SH-SY5Y (cell line): Measurements from ENCODE around the gene NDUFA8.

Experiments used
- GATA2 ChIP-seq: IDR thresholded peaks from 2 replicates; pipeline ENCODE4 v1.6.1; 2011; ENCODE audit warnings: mild to moderate bottlenecking, low read depth, low read length
- GATA3 ChIP-seq: IDR thresholded peaks from 2 replicates; pipeline ENCODE4 v1.6.1; 2011; ENCODE audit warnings: low read depth, mild to moderate bottlenecking, low read length, moderate library complexity

NDUFA8 gene

GRCh38 chr9:122168356-122168755, 8.8 kb upstream of the NDUFA8 start:
- no peak for TF ChIP-seq GATA3
- TF ChIP-seq GATA2 = no peak

- TF ChIP-seq GATA2 = no peak
- TF ChIP-seq GATA3 = no peak
These were observed 4.7 kb upstream of the NDUFA8 start for GRCh38 chr9:122164286-122164685.

GRCh38 chr9:122162415-122162814, 2.8 kb upstream of the NDUFA8 start:
- TF ChIP-seq GATA2 (no peak), GATA3 (no peak)

GRCh38 chr9:122159925-122160246, 307 bp upstream of the NDUFA8 start:
- TF ChIP-seq GATA3 (no peak), GATA2 (no peak)

- no peak for TF ChIP-seq GATA3
- TF ChIP-seq GATA2 = no peak
These were observed 1.4 kb downstream of the NDUFA8 start for GRCh38 chr9:122158202-122158601.

DNA sequence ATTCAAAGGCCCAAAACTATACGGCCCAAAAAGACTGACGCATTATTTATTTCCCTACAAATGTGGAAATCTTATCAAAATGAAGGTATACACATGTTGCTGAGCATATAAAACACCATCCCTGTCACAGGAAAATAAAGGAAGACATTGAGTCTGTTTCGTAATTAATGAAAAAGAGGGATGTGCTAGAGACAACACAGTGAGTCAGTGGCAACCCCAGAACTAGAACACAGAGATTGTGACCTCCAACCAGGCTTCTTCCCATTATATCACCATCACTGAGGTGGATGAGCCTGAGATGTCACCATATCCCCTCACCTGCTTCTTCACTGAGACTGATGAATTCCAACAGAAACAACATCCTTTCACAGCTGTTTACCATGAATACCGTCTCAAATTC, 3.8 kb downstream of the NDUFA8 start:
- no peak for TF ChIP-seq GATA2
- TF ChIP-seq GATA3 = no peak

GRCh38 chr9:122151267-122151828, 8.2 kb downstream of the NDUFA8 start:
- TF ChIP-seq GATA3 = no peak

- no peak for TF ChIP-seq GATA3
- no peak for TF ChIP-seq GATA2
These were observed 14.1 kb downstream of the NDUFA8 start for GRCh38 chr9:122145592-122145863.

DNA sequence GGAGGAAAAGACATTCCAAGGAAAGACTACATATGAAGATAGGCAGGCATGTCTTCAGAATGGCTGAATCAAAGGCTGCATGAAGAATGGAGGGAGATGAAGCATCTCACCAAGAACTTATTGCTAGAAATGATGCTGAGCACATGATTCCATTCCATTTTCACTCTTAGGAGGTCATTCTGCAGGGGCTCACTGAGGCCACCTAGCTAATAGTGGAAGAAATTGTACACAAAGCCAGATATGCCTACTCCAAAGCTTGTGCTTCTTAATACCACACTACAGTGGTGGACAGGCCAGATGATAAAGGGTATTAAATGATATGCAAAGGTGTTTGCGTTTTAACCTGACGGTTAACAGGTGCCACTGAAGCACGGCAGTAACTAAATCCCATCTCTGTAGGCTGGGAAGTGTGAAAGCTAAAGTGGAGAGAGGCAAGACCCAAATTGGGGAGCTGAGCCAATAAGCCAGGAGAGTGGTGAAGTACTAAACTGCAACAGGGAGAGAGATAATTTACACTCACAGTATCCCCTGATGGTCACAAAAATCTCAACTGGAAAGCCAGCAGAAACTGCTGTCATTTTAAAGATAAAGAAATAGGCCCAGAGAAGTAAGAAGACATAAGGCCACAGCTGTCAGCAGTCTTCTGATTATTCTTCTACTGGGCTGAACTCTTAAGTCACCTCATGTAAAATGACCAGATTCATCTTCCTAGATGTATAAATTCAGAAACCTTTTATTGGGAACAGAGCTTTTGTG, 14.6 kb downstream of the NDUFA8 start:
- no peak for TF ChIP-seq GATA2
- TF ChIP-seq GATA3 = no peak

GRCh38 chr9:122143876-122144405, 15.6 kb downstream of the NDUFA8 start:
- no peak for TF ChIP-seq GATA2
- TF ChIP-seq GATA3 = no peak

DNA sequence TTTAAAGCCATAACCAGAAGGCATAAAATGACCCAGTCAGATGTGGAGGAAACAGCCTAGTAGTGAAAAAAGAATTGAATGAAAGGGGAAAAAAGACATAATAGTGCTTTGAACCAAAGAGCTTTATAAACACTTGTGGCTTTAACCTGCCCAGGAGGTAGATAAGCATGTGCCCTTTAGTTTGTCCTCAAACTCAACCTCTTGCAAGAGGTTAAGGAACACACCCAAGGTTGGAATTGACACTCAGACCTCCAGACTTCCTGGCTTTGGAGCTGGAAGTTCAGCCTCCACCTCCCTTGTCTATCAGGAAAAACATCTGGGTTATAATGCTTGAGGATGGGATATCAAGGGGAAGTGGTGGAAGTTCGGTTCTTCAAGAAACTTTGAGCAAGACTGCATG, 16.3 kb downstream of the NDUFA8 start:
- TF ChIP-seq GATA2 = no peak
- TF ChIP-seq GATA3 = no peak

DNA sequence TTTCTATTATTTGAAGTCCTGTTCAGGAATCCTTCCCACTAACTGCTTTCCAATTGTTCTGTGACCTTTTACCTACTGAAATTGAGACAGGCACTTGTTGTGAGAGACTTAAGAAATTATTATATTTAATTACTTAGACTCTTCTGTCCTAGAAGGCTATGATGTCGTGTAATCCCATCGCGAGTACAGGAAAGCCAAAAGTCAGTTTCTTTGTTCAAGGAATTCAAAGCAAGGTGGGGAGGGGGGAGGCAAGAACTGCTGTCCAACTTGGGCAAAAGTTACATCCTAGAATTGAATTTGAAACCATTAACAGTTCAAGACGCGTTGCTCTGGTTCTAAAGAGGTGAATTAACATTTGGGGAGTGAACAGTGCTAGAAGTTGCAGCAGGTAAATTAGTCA, 17.9 kb downstream of the NDUFA8 start:
- TF ChIP-seq GATA2 = no peak
- TF ChIP-seq GATA3 = no peak

DNA sequence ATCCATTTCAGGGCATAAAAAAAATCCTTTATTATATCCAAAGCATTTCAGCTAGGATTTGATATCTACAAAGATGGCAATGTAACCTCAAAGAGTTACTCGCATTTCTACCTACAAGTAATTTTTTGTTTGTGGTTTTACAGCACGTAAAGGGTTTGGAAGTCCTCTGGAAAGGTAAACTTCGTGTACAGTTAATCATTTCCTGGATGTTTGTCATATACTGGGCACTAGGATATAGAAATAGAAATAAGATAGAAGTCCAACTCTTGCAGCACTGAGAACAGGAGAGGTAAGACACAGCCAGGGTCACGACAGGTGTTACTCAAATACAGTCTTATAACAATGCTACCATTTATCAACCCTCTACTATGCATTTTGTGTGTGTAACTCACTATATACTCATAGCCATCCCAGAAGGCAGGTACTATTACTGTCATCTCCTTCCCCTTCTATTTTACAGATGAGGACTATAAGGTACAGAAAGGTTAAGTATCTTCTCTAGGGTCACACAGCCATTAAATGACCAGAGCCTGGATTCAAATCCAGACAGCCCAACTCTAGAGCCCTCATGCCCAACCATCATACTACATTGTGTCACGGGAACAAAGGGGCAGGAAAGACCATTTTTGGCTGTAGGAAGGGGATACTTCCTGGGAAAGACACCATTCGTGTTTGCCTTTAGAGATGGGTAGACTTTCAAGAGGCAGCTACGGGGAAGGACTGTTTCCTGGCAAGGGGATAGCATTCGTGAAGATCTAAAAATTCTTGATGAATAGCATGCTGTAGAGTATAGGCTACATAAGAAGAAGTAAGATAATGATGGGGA, 19.0 kb downstream of the NDUFA8 start:
- TF ChIP-seq GATA2 = no peak
- TF ChIP-seq GATA3 = no peak

GRCh38 chr9:122138560-122139268, 20.9 kb downstream of the NDUFA8 start:
- no peak for TF ChIP-seq GATA3
- no peak for TF ChIP-seq GATA2
